ENCODE results near the gene OR5AN1.

DNA sequence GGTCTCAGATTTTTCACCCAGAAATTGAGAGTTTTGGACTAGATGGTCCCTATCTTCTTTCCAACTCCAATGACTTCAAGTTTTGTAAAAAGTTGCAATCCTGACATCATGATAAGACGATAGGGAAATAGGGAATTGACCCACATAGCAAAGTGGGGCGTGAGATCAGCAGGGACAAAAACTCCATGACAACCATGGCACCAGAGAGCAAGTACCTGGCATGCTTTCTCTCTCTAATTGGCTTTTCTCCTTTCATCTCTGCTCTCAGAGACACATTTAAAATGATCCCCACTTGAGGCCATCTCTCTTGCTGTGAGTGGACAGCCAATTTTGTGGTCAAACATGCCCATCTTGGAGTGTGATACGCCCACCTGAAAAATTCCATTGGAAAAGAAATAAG is at the start of gene OR5AN1:
- TF ChIP-seq, protein P1, sequence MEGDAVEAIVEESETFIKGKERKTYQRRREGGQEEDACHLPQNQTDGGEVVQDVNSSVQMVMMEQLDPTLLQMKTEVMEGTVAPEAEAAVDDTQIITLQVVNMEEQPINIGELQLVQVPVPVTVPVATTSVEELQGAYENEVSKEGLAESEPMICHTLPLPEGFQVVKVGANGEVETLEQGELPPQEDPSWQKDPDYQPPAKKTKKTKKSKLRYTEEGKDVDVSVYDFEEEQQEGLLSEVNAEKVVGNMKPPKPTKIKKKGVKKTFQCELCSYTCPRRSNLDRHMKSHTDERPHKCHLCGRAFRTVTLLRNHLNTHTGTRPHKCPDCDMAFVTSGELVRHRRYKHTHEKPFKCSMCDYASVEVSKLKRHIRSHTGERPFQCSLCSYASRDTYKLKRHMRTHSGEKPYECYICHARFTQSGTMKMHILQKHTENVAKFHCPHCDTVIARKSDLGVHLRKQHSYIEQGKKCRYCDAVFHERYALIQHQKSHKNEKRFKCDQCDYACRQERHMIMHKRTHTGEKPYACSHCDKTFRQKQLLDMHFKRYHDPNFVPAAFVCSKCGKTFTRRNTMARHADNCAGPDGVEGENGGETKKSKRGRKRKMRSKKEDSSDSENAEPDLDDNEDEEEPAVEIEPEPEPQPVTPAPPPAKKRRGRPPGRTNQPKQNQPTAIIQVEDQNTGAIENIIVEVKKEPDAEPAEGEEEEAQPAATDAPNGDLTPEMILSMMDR (IDR thresholded peaks at IDR 0.05) = no peak
- no peak for TF ChIP-seq POLR2AphosphoS5 (IDR thresholded peaks at IDR 0.05)
